HG03196 (cell line): ENCODE measurements around the gene ZBTB45.

Source experiments
- ATAC-seq: cut with Tn5 transposase; IDR thresholded peaks from one replicate; pipeline ENCODE4 v1.9.1; 2021; ENCODE audit not compliant: unreplicated experiment

Gene ZBTB45

GRCh38 chr19:58519355-58520256, at the start of gene ZBTB45:
Gene ZBTB45, minus strand, starts transcription at chr19:58519810. Its CDS starts 2,137 bp downstream, at chr19:58517673.
- peak; percentile 76 for ATAC-seq

GRCh38 chr19:58568453-58569130, 49.0 kb upstream of the ZBTB45 start:
- no peak for ATAC-seq

- no peak for ATAC-seq
Observed at GRCh38 chr19:58566989-58567388, 47.4 kb upstream of the ZBTB45 start.

GRCh38 chr19:58563823-58564222, 44.2 kb upstream of the ZBTB45 start:
- no peak for ATAC-seq

GRCh38 chr19:58563034-58563573, 43.5 kb upstream of the ZBTB45 start:
- ATAC-seq, result no peak

- no peak for ATAC-seq
Observed at GRCh38 chr19:58562122-58563033, 42.8 kb upstream of the ZBTB45 start.

- no peak for ATAC-seq
Observed at GRCh38 chr19:58561373-58562121, 41.9 kb upstream of the ZBTB45 start.

- ATAC-seq, result no peak
Observed at GRCh38 chr19:58560921-58561320, 41.3 kb upstream of the ZBTB45 start.

- ATAC-seq, result no peak
Observed at GRCh38 chr19:58560007-58560887, 40.6 kb upstream of the ZBTB45 start.

GRCh38 chr19:58559275-58560006, 39.8 kb upstream of the ZBTB45 start:
- peak; percentile 23 for ATAC-seq

- peak; percentile 59 for ATAC-seq
Observed at GRCh38 chr19:58558623-58559274, 39.1 kb upstream of the ZBTB45 start.

- no peak for ATAC-seq
Observed at GRCh38 chr19:58558066-58558622, 38.5 kb upstream of the ZBTB45 start, which contains the start of gene UBE2M. Gene UBE2M, minus strand, starts transcription at chr19:58558611. Its CDS starts 230 bp downstream, at chr19:58558381.

- no peak for ATAC-seq
Observed at GRCh38 chr19:58557221-58558065, 37.8 kb upstream of the ZBTB45 start.

GRCh38 chr19:58556622-58557220, 37.1 kb upstream of the ZBTB45 start:
- no peak for ATAC-seq

GRCh38 chr19:58555920-58556621, 36.5 kb upstream of the ZBTB45 start:
- ATAC-seq, result no peak
